Right lobe of liver (tissue), 6 donors: ENCODE data around the gene ZSCAN12. TPM values are rescaled to one million over a fixed set of nuclear protein-coding genes. Genes with fewer than 3 reads are reported as not detected.

Source experiments
- ATAC-seq, 4 donors: fragments of 200-7000 bp; cut with Tn5 transposase; one replicate each; pipeline ENCODE4 v1.9.1; 2020; ENCODE audit warnings: mild to moderate bottlenecking in 4 of 4, moderate library complexity in 4 of 4
- DNase-seq, 3 donors: peaks; one replicate each; pipeline ENCODE4 v3.0.0-alpha.2; 2020
- H3K27ac ChIP-seq, 3 donors: fragments of 200-600 bp; one replicate each; pipeline ENCODE4 v1.8.0; 2022
- H3K27me3 ChIP-seq, 2 donors: fragments of 200-600 bp; one replicate each; pipeline ENCODE4 v1.8.0; 2022
- H3K36me3 ChIP-seq, 4 donors: fragments of 200-600 bp; sonication (generic) in 1 of 4; one replicate each; pipeline versions ENCODE4 v1.5.1 to v1.8.0; 2017 to 2022; ENCODE audit warnings: control low read depth in 1 of 4
- H3K4me1 ChIP-seq, 4 donors: fragments of 200-600 bp; sonication (generic) in 1 of 4; one replicate each; pipeline versions ENCODE4 v1.5.1 to v1.8.0; 2017 to 2022; ENCODE audit warnings: control low read depth in 1 of 4
- H3K4me3 ChIP-seq, 3 donors: fragments of 200-600 bp; one replicate each; pipeline ENCODE4 v1.8.0; 2022
- H3K9me3 ChIP-seq, 4 donors: fragments of 200-600 bp; sonication (generic) in 1 of 4; one replicate each; pipeline versions ENCODE4 v1.5.1 to v1.8.0; 2017 to 2022; ENCODE audit warnings: control low read depth in 1 of 4
- CTCF ChIP-seq, 4 donors: fragments of 200-600 bp in 3 of 4; fragments of 450-650 bp in 1 of 4; IDR thresholded peaks; one replicate each; pipeline versions ENCODE4 v1.5.1 to v1.8.0; 2016 to 2022; ENCODE audit warnings: antibody characterized with exemption in 4 of 4, mild to moderate bottlenecking in 2 of 4
- POLR2A ChIP-seq: fragments of 450-650 bp; IDR thresholded peaks from one replicate; pipeline ENCODE4 v1.6.1; 2017; ENCODE audit warnings: antibody characterized with exemption, mild to moderate bottlenecking
- WGBS: methylation state at CpG from one replicate; pipeline ENCODE4 v1.1.6; 2018; ENCODE audit warnings: low coverage, low lambda C conversion rate; ENCODE audit not compliant: insufficient coverage; ENCODE audit errors: missing lambda C conversion rate; 5-methylcytosine and 5-hydroxymethylcytosine counted together
- intact Hi-C, 2 donors: fragments of 100-400 bp; cut with DNase I; formaldehyde crosslinking; loops; one replicate each; pipeline versions ENCODE4 v1.11.2 to v1.14.1; 2022
- total RNA-seq, 6 experiments: library from RNA; depleted of rRNA in 2 of 6; stranded (reverse); fragments of >200 nt in 2 of 6; fragmentation: NEBNext Ultra II Directional in 3 of 6; extraction: Animal tissue kit (Norgen Biotek cat#: 25700) in 3 of 6; gene quantifications; one replicate each; pipeline versions ENCODE4 v1.1.0 to v1.2.4, GENCODE V29; 2016 to 2023
- donor health status: DM: no; HTN: yes; CAD: no.
- donor health status: DM: no; HTN: no; CAD: no.
- donor health status: DM: no; HTN: no; CAD: no.
- donor health status: DM: no; HTN: yes; CAD: no.
- donor health status: DM: no; HTN: yes; CAD: no.

The ZSCAN12 gene
- total RNA-seq, 6 experiments from 2014 or later = 1.4 to 1.6 (median 1.5) TPM

DNA sequence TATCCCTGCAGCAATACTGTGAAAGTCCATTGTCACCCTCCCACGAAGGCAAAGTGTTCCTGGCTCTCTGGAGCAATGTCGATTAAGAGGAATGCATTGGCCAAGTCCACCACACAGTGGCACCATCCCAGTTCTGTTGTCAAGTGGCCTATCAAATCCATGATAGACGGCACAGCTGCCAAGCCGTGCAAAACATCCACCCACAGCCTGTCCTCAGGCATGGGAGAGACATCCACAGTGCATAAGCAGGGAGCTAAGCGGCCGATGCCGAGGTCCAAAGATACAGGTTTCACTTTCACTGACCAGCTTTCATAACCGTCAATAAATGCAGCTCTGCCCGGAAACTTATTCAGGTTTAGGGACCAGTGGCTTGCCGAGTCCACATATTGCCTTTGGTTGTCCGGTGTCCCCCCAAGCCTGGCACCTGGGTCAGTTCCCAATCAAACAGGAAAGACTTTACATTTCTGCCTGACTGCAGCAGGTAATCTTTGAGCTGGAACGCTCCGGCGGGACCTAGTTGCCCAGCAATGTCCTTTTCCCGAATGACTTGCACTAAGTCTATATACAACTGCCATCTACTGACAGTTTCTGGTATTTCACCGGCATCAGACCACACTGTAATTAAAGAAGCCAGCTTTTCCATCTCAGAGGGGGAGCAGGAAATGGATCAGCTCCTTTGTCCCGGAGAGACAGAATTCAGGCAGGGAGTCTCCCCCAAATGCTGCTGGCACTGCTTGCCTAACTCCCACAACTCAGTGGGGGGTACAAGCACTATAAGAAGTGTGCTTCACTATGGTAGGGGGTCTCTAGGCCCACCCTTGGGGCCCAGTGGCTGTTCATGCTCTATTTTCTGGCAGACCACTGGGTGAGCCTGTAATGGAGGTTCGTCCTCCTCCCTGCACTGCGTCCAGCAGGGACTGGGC lies 43.5 kb downstream of the ZSCAN12 start:
- ATAC-seq (peak; percentile 92 to 96 (median 94)), DNase-seq (peak; percentile 75 to 84 (median 81))
- intact Hi-C loops = loop anchor here in 1 of 2 donors (10.0 kb wide), 1 partner anchor 231 kb away; the partner anchor contains the start of gene ZSCAN16
- Histone ChIP-seq H3K27me3 (no peaks in the 10 kb centered on the region), H3K4me1 (peaks cover 0 to 21% (median 2%) of the 10 kb centered on the region in 4 donors), H3K36me3 (peaks cover 0 to 5% (median 0%) of the 10 kb centered on the region in 4 donors), H3K9me3 (no peaks in the 10 kb centered on the region), H3K27ac (peak overlapping the region; percentile 75 to 96 (median 83)), H3K4me3 (peak overlapping the region; percentile 46 to 70 (median 65))
- WGBS = 0% methylated on average over 8 of the region's 19 CpGs
- TF ChIP-seq CTCF (IDR thresholded peaks at IDR 0.05) = peak; percentile 72 to 96 (median 74)
- TF ChIP-seq POLR2A = peak; percentile 51

GRCh38 chr6:28354688-28355554 lies 44.6 kb downstream of the ZSCAN12 start:
- intact Hi-C loops = loop anchor here in 1 of 2 donors (10.0 kb wide), 1 partner anchor 230 kb away; the partner anchor contains the start of gene ZSCAN16
- H3K4me1 ChIP-seq = peaks cover 0 to 29% (median 5%) of the 10 kb centered on the region in 4 donors
- ATAC-seq = peak; percentile 4 to 48 (median 23)
- H3K9me3 ChIP-seq = no peaks in the 10 kb centered on the region
- peak in 2 of 3 donors; percentile 22 to 47 for DNase-seq
- no peaks in the 10 kb centered on the region for H3K36me3 ChIP-seq
- H3K27ac ChIP-seq = peak overlapping the region; percentile 75 to 96 (median 83)
- TF ChIP-seq POLR2A (no peak), CTCF (IDR thresholded peaks at IDR 0.05) (no peak)
- WGBS = 86% methylated on average over 3 of the region's 10 CpGs
- peak overlapping the region; percentile 46 to 70 (median 65) for H3K4me3 ChIP-seq
- H3K27me3 ChIP-seq = no peaks in the 10 kb centered on the region

- DNase-seq = peak in 1 of 3 donors; percentile 34
- Histone ChIP-seq H3K27me3 (no peaks in the 10 kb centered on the region), H3K9me3 (no peaks in the 10 kb centered on the region), H3K36me3 (no peaks in the 10 kb centered on the region), H3K4me3 (no peak overlapping the region), H3K27ac (peak overlapping the region in 2 of 3 donors; percentile 21 to 31), H3K4me1 (peaks cover 0 to 29% (median 5%) of the 10 kb centered on the region in 4 donors)
- intact Hi-C loops = loop anchor here in 1 of 2 donors (10.0 kb wide), 1 partner anchor 229 kb away; the partner anchor contains the start of gene ZSCAN16
- TF ChIP-seq CTCF (IDR thresholded peaks at IDR 0.05) (no peak), POLR2A (no peak)
- WGBS = 53% methylated on average over 3 of the region's 11 CpGs
- ATAC-seq = no peak
Measured at GRCh38 chr6:28353981-28354676, 45.4 kb downstream of the ZSCAN12 start.

- H3K9me3 ChIP-seq = no peaks in the 10 kb centered on the region
- DNase-seq = no peak
- intact Hi-C loops = loop anchor here in 1 of 2 donors (10.0 kb wide), 1 partner anchor 229 kb away; the partner anchor contains the start of gene ZSCAN16
- TF ChIP-seq CTCF (IDR thresholded peaks at IDR 0.05) (no peak), POLR2A (no peak)
- no peak overlapping the region for H3K27ac ChIP-seq
- H3K4me3 ChIP-seq = no peak overlapping the region
- no peak for ATAC-seq
- H3K27me3 ChIP-seq = no peaks in the 10 kb centered on the region
- H3K4me1 ChIP-seq = peaks cover 0 to 29% (median 5%) of the 10 kb centered on the region in 4 donors
- no peaks in the 10 kb centered on the region for H3K36me3 ChIP-seq
- WGBS = 81% methylated on average over 3 of the region's 3 CpGs
Measured at GRCh38 chr6:28353356-28353755, 46.2 kb downstream of the ZSCAN12 start.
